AG10803 (cell line): ENCODE data around the gene CHRNA4.

Experiments
- DNase-seq: peaks from one replicate; pipeline ENCODE4 v3.0.0; 2010; ENCODE audit warnings: low read depth
- H3K4me3 ChIP-seq: 2 replicates; pipeline ENCODE4 v1.5.1; 2011; ENCODE audit warnings: mild to moderate bottlenecking, low read length, control low read depth
- CTCF ChIP-seq: conservative IDR thresholded peaks from 2 replicates; pipeline ENCODE4 v1.5.1; 2011; ENCODE audit warnings: mild to moderate bottlenecking, low read length, control low read depth, inconsistent platforms

CHRNA4 gene

DNA sequence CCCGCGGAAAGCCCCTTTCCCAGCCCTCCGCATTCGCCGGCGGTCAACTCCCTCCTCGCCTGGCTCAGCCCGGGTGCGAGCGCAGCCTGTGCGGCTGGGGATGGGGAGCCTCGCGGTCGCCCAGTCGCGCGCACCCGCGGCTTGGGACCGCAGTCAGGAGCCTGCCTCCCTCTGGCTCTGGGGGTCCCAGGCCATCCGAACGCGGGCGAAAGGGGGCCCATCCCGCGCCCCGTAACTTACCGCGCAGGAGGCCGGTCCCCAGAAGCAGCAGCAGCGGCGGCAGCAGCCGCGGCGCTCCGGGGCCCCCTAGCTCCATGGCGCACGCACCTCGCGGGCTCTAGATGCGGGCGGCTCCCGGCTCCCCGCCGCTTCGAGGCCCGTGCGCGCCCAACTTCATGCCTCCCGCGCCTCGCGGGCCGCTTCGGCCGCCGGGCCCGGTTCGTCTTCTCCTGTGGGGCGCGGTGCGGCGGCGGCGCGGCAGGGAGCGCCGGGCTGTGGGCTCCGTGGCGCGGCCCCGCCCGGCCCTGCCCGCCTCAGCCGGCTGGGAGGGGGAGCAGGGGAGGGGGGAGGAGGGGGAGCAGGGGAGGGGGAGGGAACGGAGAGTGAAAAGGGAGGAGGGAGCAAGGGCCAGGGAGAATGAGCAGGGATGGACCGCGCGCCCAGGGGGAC lies at the start of gene CHRNA4:
Gene CHRNA4 (minus strand): TSS at position 500 of the 669 bp plus-strand sequence. CDS start 184 bp downstream, at position 316.
- H3K4me3 ChIP-seq = no peak within 1 kb of the TSS
- no peak for DNase-seq
- TF ChIP-seq CTCF = no peak

- TF ChIP-seq CTCF = no peak
- DNase-seq = no peak
- H3K4me3 ChIP-seq = no peak overlapping the region
Measured at GRCh38 chr20:63409834-63410435, 48.8 kb upstream of the CHRNA4 start.

- TF ChIP-seq CTCF = no peak
- DNase-seq = no peak
- no peak overlapping the region for H3K4me3 ChIP-seq
Measured at GRCh38 chr20:63409066-63409833, 48.1 kb upstream of the CHRNA4 start.

DNA sequence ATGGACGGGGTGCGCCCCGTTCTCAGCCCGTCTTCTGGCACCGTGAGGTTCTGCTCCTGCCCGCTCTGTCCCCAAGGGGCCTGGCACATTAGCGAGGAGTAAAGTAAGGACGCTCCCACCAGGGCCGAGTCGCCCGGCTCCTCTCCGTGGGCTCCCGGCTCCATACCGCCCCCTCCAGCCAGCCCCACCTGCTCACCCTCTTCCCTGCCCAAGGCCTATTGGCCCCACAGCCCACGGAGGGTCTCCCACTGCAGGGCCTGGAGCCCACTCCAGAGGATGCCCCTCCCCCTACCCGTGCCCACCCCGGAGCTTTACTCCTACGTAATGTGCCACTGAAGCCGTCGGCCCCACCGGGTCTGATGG lies 47.5 kb upstream of the CHRNA4 start:
- TF ChIP-seq CTCF = no peak
- no peak for DNase-seq
- no peak overlapping the region for H3K4me3 ChIP-seq

- H3K4me3 ChIP-seq = no peak overlapping the region
- TF ChIP-seq CTCF = no peak
- DNase-seq = no peak
Measured at GRCh38 chr20:63407928-63408683, 47.0 kb upstream of the CHRNA4 start.

DNA sequence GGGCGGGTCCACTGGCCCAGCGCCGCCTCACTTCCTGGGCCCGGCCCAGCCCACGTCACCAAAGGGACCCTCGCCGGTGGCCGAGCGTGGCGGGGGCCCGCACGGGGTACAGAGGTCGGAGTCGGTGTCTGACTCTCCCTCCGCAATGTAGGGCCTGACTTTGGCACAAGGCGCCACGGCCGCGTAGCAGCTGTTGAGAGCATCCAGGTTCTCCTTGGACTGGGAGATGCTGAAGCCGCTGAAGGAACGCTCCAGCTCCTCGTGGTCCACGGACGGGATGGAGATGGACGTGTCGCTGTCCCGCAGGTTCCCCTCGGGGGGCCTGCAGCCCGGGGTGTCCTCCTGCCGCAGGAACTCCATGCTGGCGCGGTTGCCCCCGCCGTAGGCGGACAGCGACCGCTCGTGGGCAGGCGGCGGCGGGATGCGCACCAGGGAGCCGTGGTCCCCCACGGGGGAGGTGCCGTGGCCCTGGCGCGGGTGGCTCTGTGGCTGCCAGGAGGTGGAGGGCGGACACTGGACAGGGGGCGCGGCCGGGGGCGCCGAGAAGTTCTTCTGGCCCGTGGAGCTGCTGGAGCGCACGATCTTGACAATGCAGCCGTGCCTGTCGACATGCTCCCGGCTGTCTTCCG lies 45.6 kb upstream of the CHRNA4 start:
- no peak for DNase-seq
- no peak overlapping the region for H3K4me3 ChIP-seq
- no peak for TF ChIP-seq CTCF
